Renal cortex interstitium (tissue), 3 donors: ENCODE measurements around the gene DNAJC22. TPM values are rescaled to one million over a fixed set of nuclear protein-coding genes. Genes with fewer than 3 reads are reported as not detected.

Experiments used
- polyA plus RNA-seq, 3 donors: library from polyadenylated mRNA; unstranded; fragments of 120-200 nt; gene quantifications; one replicate each; pipeline ENCODE4 v1.2.1, GENCODE V29; 2013; ENCODE audit not compliant: insufficient read length in 3 of 3

The DNAJC22 gene
- polyA plus RNA-seq, 3 donors: 18.4 to 26.7 (median 22.1) TPM

Other genes with a start within 250 kb of the DNAJC22 start
- 100 to 1,000 TPM in 1 of 3 donors, 10 to 100 TPM in 2; 72.3 to 116 (median 76.4) TPM for gene LMBR1L, start 236.0 kb upstream of the DNAJC22 start, polyA plus RNA-seq
- 1,000 to 10,000 TPM in 2 of 3 donors, 100 to 1,000 TPM in 1; 920 to 1,214 (median 1,042) TPM for gene TUBA1B, start 215.5 kb upstream of the DNAJC22 start, polyA plus RNA-seq
- gene TUBA1A, start 157.8 kb upstream of the DNAJC22 start, polyA plus RNA-seq: 100 to 1,000 TPM; 362 to 473 (median 423) TPM
- gene TUBA1C, start 81.8 kb upstream of the DNAJC22 start, polyA plus RNA-seq: 100 to 1,000 TPM; 110 to 155 (median 144) TPM
- under 1 TPM; 0.32 to 0.43 (median 0.34) TPM for gene PRPH, start 51.7 kb upstream of the DNAJC22 start, polyA plus RNA-seq
- gene TROAP, start 23.6 kb upstream of the DNAJC22 start, polyA plus RNA-seq: 10 to 100 TPM; 24.5 to 27.5 (median 27.4) TPM
- gene C1QL4, start 9.7 kb upstream of the DNAJC22 start, polyA plus RNA-seq: 1 to 10 TPM in 2 of 3 donors, under 1 TPM in 1; 0.98 to 2.2 (median 1.6) TPM
- gene SPATS2, start 20.6 kb downstream of the DNAJC22 start, polyA plus RNA-seq: 10 to 100 TPM; 51.0 to 63.3 (median 52.7) TPM
- gene KCNH3, start 192.1 kb downstream of the DNAJC22 start, polyA plus RNA-seq: 1 to 10 TPM; 3.8 to 6.1 (median 5.4) TPM
- 10 to 100 TPM; 64.8 to 79.4 (median 67.7) TPM for gene MCRS1, start 221.3 kb downstream of the DNAJC22 start, polyA plus RNA-seq